Neural cell (in vitro differentiated cells): Measurements from ENCODE around the gene KDM4B. TPM values are rescaled to one million over a fixed set of nuclear protein-coding genes. Genes with fewer than 3 reads are reported as not detected.

ENCODE experiments used
- H2AFZ ChIP-seq: fragments of 200-600, 300-800 bp; sonication (generic), shearing (Covaris generic); 2 replicates; pipeline ENCODE4 v1.6.0; 2014; ENCODE audit warnings: low read depth, mild to moderate bottlenecking, antibody characterized with exemption, low read length, moderate library complexity
- H3F3A ChIP-seq: fragments of 200-600 bp; shearing (Covaris generic); 2 replicates; pipeline ENCODE4 v1.6.1; 2016; ENCODE audit warnings: mild to moderate bottlenecking, moderate library complexity, mixed read lengths, antibody characterized with exemption, low read length; ENCODE audit not compliant: insufficient read depth, poor library complexity, severe bottlenecking
- H3K27ac ChIP-seq: fragments of 200-600, 300-800 bp; sonication (generic), shearing (Covaris generic); 2 replicates; pipeline ENCODE4 v1.5.1; 2014; ENCODE audit warnings: mild to moderate bottlenecking, low read length, moderate library complexity
- H3K27me3 ChIP-seq: fragments of 300-800, 200-600 bp; sonication (generic), shearing (Covaris generic); 2 replicates; pipeline ENCODE4 v1.6.0; 2014; ENCODE audit warnings: mild to moderate bottlenecking, low read depth, low read length, moderate library complexity; ENCODE audit not compliant: insufficient read depth
- H3K36me3 ChIP-seq: fragments of 300-800, 200-600 bp; sonication (generic), shearing (Covaris generic); 2 replicates; pipeline ENCODE4 v1.5.1; 2014; ENCODE audit warnings: mild to moderate bottlenecking, antibody characterized with exemption, low read length, moderate library complexity; ENCODE audit not compliant: insufficient read depth
- H3K4me2 ChIP-seq: fragments of 300-800, 200-600 bp; sonication (generic), shearing (Covaris generic); 2 replicates; pipeline ENCODE4 v1.6.0; 2014; ENCODE audit warnings: mild to moderate bottlenecking, low read length
- H3K4me3 ChIP-seq: fragments of 300-800, 200-600 bp; sonication (generic), shearing (Covaris generic); 2 replicates; pipeline ENCODE4 v1.5.1; 2014; ENCODE audit warnings: mild to moderate bottlenecking, low read length, moderate library complexity
- H3K79me2 ChIP-seq: fragments of 200-600 bp; shearing (Covaris generic); replicated peaks from 2 replicates; pipeline ENCODE4 v1.6.0; 2014; ENCODE audit warnings: mild to moderate bottlenecking, low read length, moderate library complexity; ENCODE audit not compliant: insufficient read depth
- H3K9ac ChIP-seq: fragments of 300-800, 200-600 bp; sonication (generic), shearing (Covaris generic); 2 replicates; pipeline ENCODE4 v1.6.1; 2016; ENCODE audit warnings: mild to moderate bottlenecking, low read length, mixed read lengths
- H3K9me2 ChIP-seq: fragments of 200-600 bp; shearing (Covaris generic); 2 replicates; pipeline ENCODE4 v1.6.1; 2016; ENCODE audit warnings: mild to moderate bottlenecking, low read length, mixed read lengths; ENCODE audit not compliant: insufficient read depth
- H3K9me3 ChIP-seq: fragments of 200-600, 300-800 bp; sonication (generic), shearing (Covaris generic); 2 replicates; pipeline ENCODE4 v1.6.1; 2016; ENCODE audit warnings: mild to moderate bottlenecking, mixed run types, low read length, moderate library complexity, mixed read lengths
- H4K20me1 ChIP-seq: fragments of 200-600 bp; shearing (Covaris generic); 2 replicates; pipeline ENCODE4 v1.6.1; 2016; ENCODE audit warnings: mild to moderate bottlenecking, mixed run types; ENCODE audit not compliant: insufficient read depth
- CTCF ChIP-seq: fragments of 450-650 bp; IDR thresholded peaks from 2 replicates; pipeline ENCODE4 v1.5.1; 2014; ENCODE audit warnings: antibody characterized with exemption, mild to moderate bottlenecking, moderate library complexity; ENCODE audit not compliant: poor library complexity, severe bottlenecking
- EP300 ChIP-seq: fragments of 450-650 bp; conservative IDR thresholded peaks from 2 replicates; pipeline ENCODE4 v1.6.1; 2014; ENCODE audit warnings: antibody characterized with exemption, mild to moderate bottlenecking, moderate library complexity; ENCODE audit not compliant: poor library complexity, severe bottlenecking
- EZH2 ChIP-seq: fragments of 200-600, 300-800 bp; shearing (Covaris generic), sonication (generic); IDR thresholded peaks from 2 replicates; pipeline ENCODE4 v1.6.1; 2014; ENCODE audit warnings: antibody characterized with exemption, low read length, borderline replicate concordance, mild to moderate bottlenecking; ENCODE audit not compliant: insufficient read depth, poor library complexity, severe bottlenecking
- MXI1 ChIP-seq: fragments of 450-650 bp; conservative IDR thresholded peaks from 2 replicates; pipeline ENCODE4 v1.6.1; 2014; ENCODE audit warnings: antibody characterized with exemption, mild to moderate bottlenecking; ENCODE audit not compliant: poor library complexity, severe bottlenecking
- POLR2AphosphoS5 ChIP-seq: IDR thresholded peaks from 2 replicates; pipeline ENCODE4 v1.6.1; 2012
- RAD21 ChIP-seq: fragments of 450-650 bp; conservative IDR thresholded peaks from 2 replicates; pipeline ENCODE4 v1.6.1; 2014; ENCODE audit warnings: antibody characterized with exemption, mild to moderate bottlenecking, moderate library complexity
- REST ChIP-seq: IDR thresholded peaks from 2 replicates; pipeline ENCODE4 v1.6.1; 2012; ENCODE audit warnings: borderline replicate concordance
- SMC3 ChIP-seq: fragments of 450-650 bp; conservative IDR thresholded peaks from 2 replicates; pipeline ENCODE4 v1.6.1; 2014; ENCODE audit warnings: antibody characterized with exemption, mild to moderate bottlenecking, moderate library complexity; ENCODE audit not compliant: poor library complexity
- TAF1 ChIP-seq: IDR thresholded peaks from 2 replicates; pipeline ENCODE4 v1.6.1; 2012; ENCODE audit warnings: low read depth
- polyA plus RNA-seq: library from polyadenylated mRNA; depleted of rRNA; stranded (reverse); fragments of >200 nt; gene quantifications from 2 replicates; pipeline ENCODE4 v1.2.3, GENCODE V29; 2014

KDM4B gene
- polyA plus RNA-seq, 1 donor from 2014 or later, result 19.1 TPM

- H3K9me3 ChIP-seq, result no peaks in the 10 kb centered on the region
- H3K27ac ChIP-seq, result no peak overlapping the region
- H3K9me2 ChIP-seq, result no peaks in the 10 kb centered on the region
- no peaks in the 10 kb centered on the region for H4K20me1 ChIP-seq
- no peaks in the 10 kb centered on the region for H3K27me3 ChIP-seq
- no peaks in the 10 kb centered on the region for H3K36me3 ChIP-seq
- TF ChIP-seq EP300 (no peak), SMC3 (no peak), RAD21 (no peak), CTCF (no peak), MXI1 (no peak), EZH2 (no peak), POLR2AphosphoS5 (no peak), REST (no peak), TAF1 (no peak)
- H3F3A ChIP-seq, result no peaks in the 10 kb centered on the region
- no peak overlapping the region for H3K4me2 ChIP-seq
- H3K9ac ChIP-seq, result no peak overlapping the region
- no peak overlapping the region for H2AFZ ChIP-seq
- no peaks in the 10 kb centered on the region for H3K79me2 ChIP-seq
- no peak overlapping the region for H3K4me3 ChIP-seq
Observed at GRCh38 chr19:5171711-5172110, 202.8 kb downstream of the KDM4B start.

GRCh38 chr19:5172859-5173630 lies 204.1 kb downstream of the KDM4B start:
- H3K4me3 ChIP-seq, result no peak overlapping the region
- H2AFZ ChIP-seq, result no peak overlapping the region
- no peak overlapping the region for H3K9ac ChIP-seq
- no peaks in the 10 kb centered on the region for H3F3A ChIP-seq
- no peak overlapping the region for H3K27ac ChIP-seq
- no peak overlapping the region for H3K4me2 ChIP-seq
- H4K20me1 ChIP-seq, result no peaks in the 10 kb centered on the region
- no peaks in the 10 kb centered on the region for H3K36me3 ChIP-seq
- TF ChIP-seq EZH2 (no peak), TAF1 (no peak), RAD21 (no peak), CTCF (no peak), SMC3 (no peak), REST (no peak), EP300 (no peak), MXI1 (no peak), POLR2AphosphoS5 (no peak)
- H3K79me2 ChIP-seq, result no peaks in the 10 kb centered on the region
- no peaks in the 10 kb centered on the region for H3K27me3 ChIP-seq
- H3K9me3 ChIP-seq, result no peaks in the 10 kb centered on the region
- no peaks in the 10 kb centered on the region for H3K9me2 ChIP-seq
